Mesendoderm (in vitro differentiated cells): ENCODE data around the gene CDC42EP3.

Source experiments
- DNase-seq: peaks from one replicate; pipeline ENCODE4 v3.0.0; 2013
- H2AK5ac ChIP-seq: 2 replicates; pipeline ENCODE4 v1.6.1; 2013; ENCODE audit warnings: low read length, inconsistent platforms
- H2BK120ac ChIP-seq: 2 replicates; pipeline ENCODE4 v1.6.1; 2013; ENCODE audit warnings: low read depth, mild to moderate bottlenecking, low read length, moderate library complexity, mixed read lengths
- H2BK15ac ChIP-seq: replicated peaks from 2 replicates; pipeline ENCODE4 v1.6.1; 2013; ENCODE audit warnings: low read depth, mild to moderate bottlenecking, moderate library complexity
- H2BK5ac ChIP-seq: 2 replicates; pipeline ENCODE4 v1.6.1; 2013; ENCODE audit warnings: low read length, inconsistent platforms
- H3K18ac ChIP-seq: 2 replicates; pipeline ENCODE4 v1.6.1; 2013; ENCODE audit warnings: mild to moderate bottlenecking, low read length, mixed read lengths
- H3K23ac ChIP-seq: one replicate; pipeline ENCODE4 v1.6.1; 2013; ENCODE audit warnings: low read length
- H3K27ac ChIP-seq: 2 replicates; pipeline ENCODE4 v1.5.1; 2013; ENCODE audit warnings: low read depth, mild to moderate bottlenecking, inconsistent platforms, low read length, moderate library complexity
- H3K27me3 ChIP-seq: 2 replicates; pipeline ENCODE4 v1.6.1; 2013; ENCODE audit warnings: low read length, control low read depth, mild to moderate bottlenecking, inconsistent platforms; ENCODE audit not compliant: insufficient read depth, poor library complexity
- H3K36me3 ChIP-seq: 2 replicates; pipeline ENCODE4 v1.6.1; 2013; ENCODE audit warnings: low read length, inconsistent platforms; ENCODE audit not compliant: control insufficient read depth, insufficient read depth
- H3K4ac ChIP-seq: one replicate; pipeline ENCODE4 v1.6.1; 2013; ENCODE audit warnings: low read depth, mild to moderate bottlenecking, low read length, moderate library complexity
- H3K4me1 ChIP-seq: 2 replicates; pipeline ENCODE4 v1.6.1; 2013; ENCODE audit warnings: low read depth, low read length, inconsistent platforms; ENCODE audit not compliant: control insufficient read depth
- H3K4me2 ChIP-seq: 2 replicates; pipeline ENCODE4 v1.6.1; 2013; ENCODE audit warnings: low read length
- H3K4me3 ChIP-seq: 2 replicates; pipeline ENCODE4 v1.5.1; 2013; ENCODE audit warnings: mild to moderate bottlenecking, low read length
- H3K56ac ChIP-seq: one replicate; pipeline ENCODE4 v1.6.1; 2013; ENCODE audit warnings: low read length
- H3K79me1 ChIP-seq: 2 replicates; pipeline ENCODE4 v1.6.1; 2013; ENCODE audit warnings: low read length, inconsistent platforms
- H3K79me2 ChIP-seq: 2 replicates; pipeline ENCODE4 v1.6.1; 2013; ENCODE audit warnings: mild to moderate bottlenecking, low read length; ENCODE audit not compliant: control insufficient read depth, insufficient read depth
- H3K9ac ChIP-seq: 2 replicates; pipeline ENCODE4 v1.6.1; 2013; ENCODE audit warnings: low read length, inconsistent platforms
- H4K5ac ChIP-seq: one replicate; pipeline ENCODE4 v1.6.1; 2013; ENCODE audit warnings: low read length
- H4K8ac ChIP-seq: one replicate; pipeline ENCODE4 v1.6.1; 2013; ENCODE audit warnings: low read depth, mild to moderate bottlenecking, control low read depth, low read length, moderate library complexity
- WGBS: extraction: QIAGEN DNeasy Blood & Tissue Kit; methylation state at CpG from one replicate; pipeline ENCODE4 v1.1.7; 2013; ENCODE audit warnings: low lambda C conversion rate, missing lambda C conversion rate; ENCODE audit not compliant: insufficient coverage; ENCODE audit errors: extremely low coverage; 5-methylcytosine and 5-hydroxymethylcytosine counted together

The CDC42EP3 gene

GRCh38 chr2:37672104-37672869 lies 845 bp upstream of the CDC42EP3 start:
- H3K4me1 ChIP-seq = peaks cover 3% of the 10 kb centered on the region
- peaks cover 34% of the 10 kb centered on the region for H3K79me2 ChIP-seq
- peak overlapping the region; percentile 87 for H3K9ac ChIP-seq
- peak overlapping the region; percentile 79 for H2BK5ac ChIP-seq
- H2AK5ac ChIP-seq = no peak overlapping the region
- H3K27me3 ChIP-seq = no peaks in the 10 kb centered on the region
- peak overlapping the region; percentile 30 for H4K8ac ChIP-seq
- H3K23ac ChIP-seq = no peak overlapping the region
- H3K36me3 ChIP-seq = no peaks in the 10 kb centered on the region
- peak overlapping the region; percentile 95 for H3K4ac ChIP-seq
- peak overlapping the region; percentile 84 for H3K4me2 ChIP-seq
- H2BK120ac ChIP-seq = peak overlapping the region; percentile 54
- H2BK15ac ChIP-seq = peak overlapping the region; percentile 45
- H3K4me3 ChIP-seq = peak overlapping the region; percentile 71
- peaks cover 11% of the 10 kb centered on the region for H3K79me1 ChIP-seq
- peak; percentile 99 for DNase-seq
- H3K18ac ChIP-seq = peak overlapping the region; percentile 91
- H3K27ac ChIP-seq = peak overlapping the region; percentile 97
- no peak overlapping the region for H4K5ac ChIP-seq
- no CpG with 5 or more reads among the region's 69 CpGs for WGBS
- peak overlapping the region; percentile 95 for H3K56ac ChIP-seq

- Histone ChIP-seq H3K79me1 (peaks cover 14% of the 10 kb centered on the region), H3K27ac (peak overlapping the region; percentile 97), H3K9ac (peak overlapping the region; percentile 87), H3K79me2 (peaks cover 40% of the 10 kb centered on the region), H4K8ac (peak overlapping the region; percentile 30), H2BK15ac (peak overlapping the region; percentile 45), H3K56ac (peak overlapping the region; percentile 95), H3K36me3 (no peaks in the 10 kb centered on the region), H2AK5ac (no peak overlapping the region), H2BK5ac (peak overlapping the region; percentile 79), H3K4me1 (peaks cover 3% of the 10 kb centered on the region), H2BK120ac (peak overlapping the region; percentile 54), H3K27me3 (no peaks in the 10 kb centered on the region), H4K5ac (no peak overlapping the region), H3K23ac (no peak overlapping the region), H3K4me3 (peak overlapping the region; percentile 71), H3K4me2 (peak overlapping the region; percentile 84), H3K18ac (peak overlapping the region; percentile 91), H3K4ac (peak overlapping the region; percentile 95)
- DNase-seq = no peak
- WGBS = no CpG with 5 or more reads among the region's 29 CpGs
Measured at GRCh38 chr2:37671816-37672103, 318 bp upstream of the CDC42EP3 start.

GRCh38 chr2:37670378-37671008 lies 949 bp downstream of the CDC42EP3 start:
- H3K27me3 ChIP-seq = no peaks in the 10 kb centered on the region
- H2AK5ac ChIP-seq = no peak overlapping the region
- peak overlapping the region; percentile 91 for H3K56ac ChIP-seq
- no peak overlapping the region for H2BK15ac ChIP-seq
- H3K4me3 ChIP-seq = peak overlapping the region; percentile 55
- H3K23ac ChIP-seq = no peak overlapping the region
- H4K8ac ChIP-seq = no peak overlapping the region
- H3K4me2 ChIP-seq = peak overlapping the region; percentile 70
- H4K5ac ChIP-seq = no peak overlapping the region
- H3K4me1 ChIP-seq = peaks cover 3% of the 10 kb centered on the region
- no peak overlapping the region for H3K4ac ChIP-seq
- WGBS = no CpG with 5 or more reads among the region's 11 CpGs
- peaks cover 14% of the 10 kb centered on the region for H3K79me1 ChIP-seq
- no peaks in the 10 kb centered on the region for H3K36me3 ChIP-seq
- DNase-seq = no peak
- no peak overlapping the region for H3K18ac ChIP-seq
- no peak overlapping the region for H2BK5ac ChIP-seq
- no peak overlapping the region for H2BK120ac ChIP-seq
- peaks cover 41% of the 10 kb centered on the region for H3K79me2 ChIP-seq
- peak overlapping the region; percentile 88 for H3K9ac ChIP-seq
- H3K27ac ChIP-seq = no peak overlapping the region

- H4K8ac ChIP-seq = no peak overlapping the region
- no CpG with 5 or more reads among the region's 3 CpGs for WGBS
- H3K23ac ChIP-seq = no peak overlapping the region
- no peak overlapping the region for H3K4me3 ChIP-seq
- H3K56ac ChIP-seq = peak overlapping the region; percentile 30
- H2BK5ac ChIP-seq = no peak overlapping the region
- peak overlapping the region; percentile 34 for H3K9ac ChIP-seq
- H3K27me3 ChIP-seq = no peaks in the 10 kb centered on the region
- peak overlapping the region; percentile 38 for H3K4me2 ChIP-seq
- peaks cover 48% of the 10 kb centered on the region for H3K79me2 ChIP-seq
- peaks cover 3% of the 10 kb centered on the region for H3K4me1 ChIP-seq
- no peak for DNase-seq
- no peak overlapping the region for H3K4ac ChIP-seq
- no peak overlapping the region for H2AK5ac ChIP-seq
- H2BK15ac ChIP-seq = no peak overlapping the region
- H3K36me3 ChIP-seq = no peaks in the 10 kb centered on the region
- H3K18ac ChIP-seq = no peak overlapping the region
- H4K5ac ChIP-seq = no peak overlapping the region
- peaks cover 15% of the 10 kb centered on the region for H3K79me1 ChIP-seq
- H3K27ac ChIP-seq = no peak overlapping the region
- no peak overlapping the region for H2BK120ac ChIP-seq
Measured at GRCh38 chr2:37669446-37669845, 2.0 kb downstream of the CDC42EP3 start.

GRCh38 chr2:37667704-37668103 lies 3.7 kb downstream of the CDC42EP3 start:
- no peak for DNase-seq
- no peak overlapping the region for H3K27ac ChIP-seq
- H3K9ac ChIP-seq = no peak overlapping the region
- no peak overlapping the region for H3K4me2 ChIP-seq
- H3K79me1 ChIP-seq = peaks cover 18% of the 10 kb centered on the region
- H3K79me2 ChIP-seq = peaks cover 59% of the 10 kb centered on the region
- no peak overlapping the region for H4K8ac ChIP-seq
- no peak overlapping the region for H4K5ac ChIP-seq
- no peak overlapping the region for H3K23ac ChIP-seq
- no CpG with 5 or more reads among the region's 2 CpGs for WGBS
- no peak overlapping the region for H3K4ac ChIP-seq
- H2AK5ac ChIP-seq = no peak overlapping the region
- H3K27me3 ChIP-seq = no peaks in the 10 kb centered on the region
- H3K18ac ChIP-seq = no peak overlapping the region
- no peaks in the 10 kb centered on the region for H3K36me3 ChIP-seq
- no peak overlapping the region for H2BK15ac ChIP-seq
- H2BK120ac ChIP-seq = no peak overlapping the region
- no peak overlapping the region for H3K56ac ChIP-seq
- H2BK5ac ChIP-seq = no peak overlapping the region
- H3K4me1 ChIP-seq = peaks cover 3% of the 10 kb centered on the region
- no peak overlapping the region for H3K4me3 ChIP-seq
